Astrocyte (in vitro differentiated cells and primary cell): Measurements from ENCODE around the gene PINK1.

Experiments used
- CTCF ChIP-seq: IDR thresholded peaks from 2 replicates; pipeline ENCODE4 v1.5.1; 2011; ENCODE audit warnings: low read depth, mild to moderate bottlenecking, inconsistent platforms, low read length, moderate library complexity; ENCODE audit not compliant: insufficient read depth
- EZH2 ChIP-seq: IDR thresholded peaks from 2 replicates; pipeline ENCODE4 v1.6.1; 2012; ENCODE audit warnings: mild to moderate bottlenecking, low read length, inconsistent platforms; ENCODE audit not compliant: insufficient read depth

GRCh38 chr1:20670936-20671335 is 37.7 kb downstream of the PINK1 start:
- TF ChIP-seq CTCF (no peak), EZH2 (no peak)
